HG02571 (cell line): ENCODE results near the gene SPATS2L.
"Not testable (repeated sequence)": the region's sequence is repeated elsewhere in the genome, so short reads cannot be mapped to it uniquely, and the experiment has no call there.

Experiments
- ATAC-seq: cut with Tn5 transposase; IDR thresholded peaks from one replicate; pipeline ENCODE4 v1.9.1; 2021; ENCODE audit warnings: mild to moderate bottlenecking, moderate library complexity; ENCODE audit not compliant: unreplicated experiment

Gene SPATS2L

GRCh38 chr2:200319548-200320337 is 13.2 kb downstream of the SPATS2L start:
- ATAC-seq: no peak

- no peak for ATAC-seq
Measured at GRCh38 chr2:200320344-200320743, 13.9 kb downstream of the SPATS2L start.

GRCh38 chr2:200320991-200321390 is 14.5 kb downstream of the SPATS2L start:
- ATAC-seq: no peak

GRCh38 chr2:200321780-200322534 is 15.5 kb downstream of the SPATS2L start:
- ATAC-seq: no peak

GRCh38 chr2:200322607-200323006 is 16.1 kb downstream of the SPATS2L start:
- no peak for ATAC-seq

GRCh38 chr2:200324362-200324761 is 17.9 kb downstream of the SPATS2L start:
- no peak for ATAC-seq

GRCh38 chr2:200329384-200329783 is 22.9 kb downstream of the SPATS2L start:
- ATAC-seq: no peak

GRCh38 chr2:200329798-200330197 is 23.3 kb downstream of the SPATS2L start:
- ATAC-seq: no peak

- no peak for ATAC-seq
Measured at GRCh38 chr2:200330351-200331060, 24.0 kb downstream of the SPATS2L start.

- no peak for ATAC-seq
Measured at GRCh38 chr2:200331061-200331400, 24.5 kb downstream of the SPATS2L start.

- ATAC-seq: no peak
Measured at GRCh38 chr2:200335657-200336056, 29.2 kb downstream of the SPATS2L start.

GRCh38 chr2:200336980-200337615 is 30.6 kb downstream of the SPATS2L start:
- no peak for ATAC-seq

- ATAC-seq: no peak
Measured at GRCh38 chr2:200337621-200338020, 31.1 kb downstream of the SPATS2L start.

GRCh38 chr2:200338692-200339091 is 32.2 kb downstream of the SPATS2L start:
- no peak for ATAC-seq

GRCh38 chr2:200340508-200341224 is 34.2 kb downstream of the SPATS2L start:
- ATAC-seq: no peak

GRCh38 chr2:200341376-200341775 is 34.9 kb downstream of the SPATS2L start:
- ATAC-seq: no peak

- ATAC-seq: no peak
Measured at GRCh38 chr2:200342235-200342634, 35.7 kb downstream of the SPATS2L start.

- no peak for ATAC-seq
Measured at GRCh38 chr2:200342654-200343053, 36.2 kb downstream of the SPATS2L start.

GRCh38 chr2:200344202-200344601 is 37.7 kb downstream of the SPATS2L start:
- not testable (repeated sequence) for ATAC-seq

GRCh38 chr2:200345975-200346374 is 39.5 kb downstream of the SPATS2L start:
- no peak for ATAC-seq

- ATAC-seq: no peak
Measured at GRCh38 chr2:200347301-200347700, 40.8 kb downstream of the SPATS2L start.
